Kidney capillary endothelial cell (primary cell): ENCODE results near the gene ACADSB.
A peak's percentile ranks its signal among the peaks of the same experiment; 100 is the strongest.

ENCODE experiments used
- DNase-seq: peaks from one replicate; pipeline ENCODE4 v3.0.0-alpha.2; 2018; ENCODE audit warnings: low spot score

ACADSB gene

DNA sequence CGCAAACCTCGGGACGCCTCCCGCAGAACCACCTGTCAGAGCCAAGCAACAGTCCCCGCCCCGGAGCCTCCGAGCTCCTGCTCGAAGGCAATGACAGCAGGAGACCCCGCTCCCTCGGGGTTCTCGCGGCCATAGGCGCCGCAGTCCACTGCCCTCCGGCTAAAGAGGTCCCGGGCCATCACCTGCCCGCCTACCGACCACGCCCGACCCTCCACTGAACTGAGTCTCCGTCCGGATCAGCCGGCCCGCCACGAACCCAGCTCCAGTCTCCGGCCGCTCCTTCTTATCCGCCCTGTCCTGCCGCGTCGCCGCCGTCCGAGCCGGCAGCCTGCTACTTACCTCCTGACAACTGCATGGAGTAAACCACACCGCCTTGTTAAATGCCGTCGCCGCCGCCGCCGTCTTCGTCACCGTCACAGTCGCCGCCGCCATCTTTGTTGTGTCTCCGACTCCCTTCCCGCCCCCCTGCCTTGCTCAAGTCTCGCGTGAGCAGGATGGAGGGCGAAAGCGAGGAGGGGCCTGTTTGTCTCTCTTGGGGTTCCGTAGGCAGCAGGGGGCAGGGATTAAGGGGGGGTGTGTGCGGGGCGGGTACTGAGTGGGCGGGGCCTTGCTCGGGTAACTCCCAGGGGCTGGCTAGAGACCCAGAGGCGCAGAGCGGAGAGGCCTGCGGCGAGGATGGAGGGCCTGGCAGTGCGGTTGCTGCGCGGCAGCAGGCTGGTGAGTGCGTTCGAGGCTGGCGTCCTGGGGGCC is at the start of gene ACADSB, which contains the start of gene IKZF5:
TSS of gene ACADSB (plus strand) at position 652 of the 750 bp plus-strand sequence. CDS start at position 676, 24 bp downstream.
TSS of gene IKZF5 (minus strand) at position 441 of the 750 bp plus-strand sequence. CDS start 10,170 bp downstream, outside the sequence.
- DNase-seq, result peak; percentile 91

- no peak for DNase-seq
Measured at GRCh38 chr10:122962405-122962804, 46.4 kb upstream of the ACADSB start.

DNA sequence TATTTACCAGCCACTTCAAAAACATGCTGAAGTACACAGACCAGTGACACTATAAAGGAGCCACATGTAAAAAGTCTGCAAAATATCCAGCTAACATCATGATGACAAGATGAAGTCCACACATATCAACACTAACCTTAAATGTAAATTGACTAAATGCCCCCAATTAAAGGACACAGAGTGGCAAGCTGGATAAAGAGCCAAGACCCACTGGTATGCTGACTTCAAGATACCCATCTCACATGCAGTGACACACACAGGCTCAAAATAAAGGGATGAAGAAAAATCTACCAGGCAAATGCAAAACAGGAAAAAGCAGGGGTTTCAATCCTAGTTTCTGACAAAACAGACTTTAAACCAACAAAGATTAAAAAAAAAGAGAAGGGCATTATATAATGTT is 41.9 kb upstream of the ACADSB start:
- DNase-seq, result no peak

GRCh38 chr10:122968698-122969097 is 40.1 kb upstream of the ACADSB start:
- no peak for DNase-seq

GRCh38 chr10:122974023-122974422 is 34.8 kb upstream of the ACADSB start:
- DNase-seq, result no peak

DNA sequence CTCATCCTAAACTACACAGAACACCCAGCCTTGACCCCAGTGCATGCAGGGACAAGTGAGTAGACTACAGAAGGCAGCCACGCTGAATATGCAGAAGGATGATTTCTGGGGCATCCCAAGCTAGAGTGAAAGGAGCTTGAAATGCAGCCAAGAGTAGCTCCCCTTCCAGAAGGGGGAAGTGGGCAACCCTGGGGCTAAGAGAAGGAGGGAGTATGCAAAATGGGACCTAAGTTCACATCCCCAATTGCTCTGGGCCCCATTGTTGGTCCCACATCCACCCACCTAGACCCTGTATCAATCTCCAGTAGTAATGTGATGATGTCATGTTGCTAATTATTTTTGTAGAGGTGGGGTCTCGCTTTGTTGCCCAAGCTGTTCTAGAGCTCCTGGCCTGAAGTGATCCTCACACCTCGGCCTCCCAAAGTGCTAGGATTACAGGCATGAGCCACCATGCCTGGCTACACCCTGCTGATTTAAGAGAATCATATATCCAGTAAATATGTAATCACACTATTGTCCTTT is 34.2 kb upstream of the ACADSB start:
- no peak for DNase-seq

DNA sequence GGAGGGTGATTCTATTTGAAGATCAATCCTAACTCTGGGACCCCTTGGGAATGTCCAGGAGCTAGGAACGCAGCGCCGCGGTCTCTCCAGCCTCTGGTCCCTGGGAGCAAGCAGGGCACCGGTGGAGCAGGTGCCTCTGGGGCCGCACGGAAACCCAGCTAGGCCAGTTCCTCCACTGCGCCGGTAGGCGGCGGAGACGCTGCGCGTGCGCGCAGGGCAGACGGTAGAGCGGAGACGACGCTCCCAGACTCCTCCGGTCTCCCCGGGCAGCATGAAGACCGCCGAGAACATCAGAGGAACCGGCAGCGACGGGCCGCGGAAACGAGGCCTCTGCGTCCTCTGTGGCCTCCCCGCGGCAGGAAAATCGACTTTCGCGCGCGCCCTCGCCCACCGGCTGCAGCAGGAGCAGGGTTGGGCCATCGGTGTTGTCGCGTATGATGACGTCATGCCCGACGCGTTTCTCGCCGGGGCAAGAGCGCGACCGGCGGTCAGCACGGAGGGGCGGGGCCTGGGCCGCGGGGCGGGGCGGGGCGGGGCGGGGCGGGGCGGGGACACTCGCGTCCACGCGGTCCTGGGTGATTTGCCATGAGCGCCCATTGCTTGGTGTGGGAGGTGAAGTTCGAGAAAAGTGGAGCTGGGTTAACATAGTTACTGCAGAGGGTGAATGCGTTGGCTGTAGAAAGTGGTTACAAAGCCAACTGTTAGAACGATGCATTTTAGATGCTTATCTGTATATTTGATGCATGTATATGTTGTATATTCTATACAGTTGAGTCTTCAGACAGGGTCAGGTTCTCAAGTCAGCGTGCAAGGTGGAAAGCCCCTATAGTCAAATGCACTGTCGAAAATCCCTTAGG is 28.4 kb upstream of the ACADSB start, which contains the start of gene PSTK:
TSS of gene PSTK (plus strand) at position 193 of the 857 bp plus-strand sequence. CDS start at position 272, 79 bp downstream.
- DNase-seq, result peak; percentile 85

GRCh38 chr10:122981066-122981464 is 27.7 kb upstream of the ACADSB start:
- DNase-seq, result peak; percentile 51

DNA sequence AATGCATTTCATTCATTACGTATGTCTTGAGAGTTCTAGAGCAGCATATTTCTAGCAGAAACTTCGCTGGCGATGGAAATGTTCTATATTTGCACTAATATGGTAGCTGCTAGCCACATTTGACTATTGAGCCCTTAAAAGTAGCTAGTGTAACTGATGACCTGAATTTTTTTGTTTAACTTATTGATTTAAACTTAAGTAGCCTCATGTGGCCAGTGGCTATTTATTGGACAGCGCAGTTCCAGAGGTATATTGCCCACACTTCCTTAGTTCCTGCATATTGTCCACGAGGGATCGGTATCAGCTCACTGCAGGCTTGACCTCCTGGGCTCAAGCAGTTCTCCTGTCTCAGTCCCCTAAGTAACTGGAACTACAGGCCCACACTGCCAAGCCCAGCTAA is 24.9 kb upstream of the ACADSB start:
- no peak for DNase-seq

DNA sequence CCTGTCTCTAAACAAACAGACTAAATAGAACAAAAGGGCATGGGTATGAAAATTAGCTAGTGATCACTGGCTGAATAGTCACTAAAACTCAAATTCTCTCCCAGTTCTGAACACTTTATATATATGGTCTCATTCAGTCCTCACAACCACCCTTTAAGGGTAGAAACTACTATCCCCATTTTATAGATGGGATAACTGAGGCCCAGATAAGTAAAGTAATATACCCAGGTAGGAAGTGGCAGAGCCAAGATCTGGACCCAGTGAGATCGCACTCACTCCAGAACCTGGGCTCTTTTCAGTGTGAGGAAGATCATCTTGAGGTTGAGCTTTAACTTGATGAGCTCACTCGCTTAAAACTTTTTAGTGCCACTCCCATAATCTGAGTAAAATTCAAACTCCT is 24.1 kb upstream of the ACADSB start:
- DNase-seq, result no peak

GRCh38 chr10:122986335-122986734 is 22.5 kb upstream of the ACADSB start:
- DNase-seq, result no peak

GRCh38 chr10:122988501-122988900 is 20.3 kb upstream of the ACADSB start:
- no peak for DNase-seq

DNA sequence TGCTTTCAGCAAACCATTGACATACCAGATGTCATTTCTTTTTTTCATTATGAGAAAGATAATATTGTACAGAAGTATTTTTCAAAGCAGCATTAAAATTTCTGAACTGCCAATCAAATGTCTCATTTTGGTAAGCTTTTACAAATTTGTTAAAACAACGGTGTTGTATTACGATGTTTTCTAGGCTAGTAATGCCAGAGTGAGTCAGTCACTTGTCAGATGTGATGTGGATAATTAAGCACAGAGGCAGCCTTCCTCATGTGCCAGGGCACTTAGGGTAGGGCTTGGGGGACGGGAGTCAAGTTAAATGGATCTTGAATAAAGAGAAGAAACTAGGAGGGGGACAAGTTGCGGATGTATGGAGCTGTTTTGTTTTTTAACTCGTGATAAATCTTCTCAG is 18.5 kb upstream of the ACADSB start:
- no peak for DNase-seq

- no peak for DNase-seq
Measured at GRCh38 chr10:122992031-122992585, 16.7 kb upstream of the ACADSB start.

GRCh38 chr10:122993797-122994336 is 14.9 kb upstream of the ACADSB start:
- DNase-seq, result no peak

DNA sequence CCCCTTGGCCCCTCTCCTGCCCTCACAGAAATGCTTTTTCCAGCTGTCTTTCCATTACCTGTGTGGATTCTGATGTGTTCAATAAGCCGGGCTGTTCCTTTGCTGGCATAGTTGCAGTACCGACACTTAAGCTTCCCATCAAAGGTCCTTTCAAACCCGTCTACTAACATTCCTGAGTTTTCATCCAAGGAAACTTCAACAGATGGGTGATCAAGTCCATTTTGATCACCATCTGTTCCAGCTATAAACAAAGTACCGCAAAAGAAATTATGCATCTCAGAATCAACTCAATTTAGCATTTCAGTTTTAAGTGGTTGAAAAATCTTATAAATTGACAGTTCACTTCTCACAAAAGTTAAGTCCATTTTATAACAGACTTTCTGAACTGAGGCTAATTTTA is 12.9 kb upstream of the ACADSB start:
- no peak for DNase-seq

GRCh38 chr10:122997864-122998263 is 10.9 kb upstream of the ACADSB start:
- no peak for DNase-seq

DNA sequence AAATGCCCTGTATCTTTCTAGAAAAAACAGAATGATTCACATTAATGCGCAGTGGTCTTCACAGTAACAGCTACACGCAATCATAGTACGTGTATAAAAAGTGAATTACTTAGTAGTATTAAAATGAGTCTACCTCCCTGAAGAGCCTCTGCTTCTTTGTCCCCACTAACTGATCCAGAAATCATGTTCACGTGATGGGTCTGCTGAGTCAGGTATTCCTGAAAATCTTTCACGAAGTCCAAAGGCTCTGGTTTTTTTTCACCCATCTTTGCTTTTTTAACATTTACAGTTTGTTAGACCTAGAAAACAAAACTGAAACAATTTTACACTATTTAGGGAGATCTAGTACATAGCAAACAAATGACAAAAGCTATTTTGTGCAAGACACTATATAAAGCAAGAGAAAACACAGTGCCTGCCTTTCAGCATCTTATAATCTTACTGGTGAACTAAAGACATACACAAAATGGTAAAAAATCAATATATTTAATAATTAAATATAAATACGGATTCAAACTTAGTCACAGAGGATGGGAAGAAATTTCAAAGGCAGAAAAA is 10.4 kb upstream of the ACADSB start:
- no peak for DNase-seq

DNA sequence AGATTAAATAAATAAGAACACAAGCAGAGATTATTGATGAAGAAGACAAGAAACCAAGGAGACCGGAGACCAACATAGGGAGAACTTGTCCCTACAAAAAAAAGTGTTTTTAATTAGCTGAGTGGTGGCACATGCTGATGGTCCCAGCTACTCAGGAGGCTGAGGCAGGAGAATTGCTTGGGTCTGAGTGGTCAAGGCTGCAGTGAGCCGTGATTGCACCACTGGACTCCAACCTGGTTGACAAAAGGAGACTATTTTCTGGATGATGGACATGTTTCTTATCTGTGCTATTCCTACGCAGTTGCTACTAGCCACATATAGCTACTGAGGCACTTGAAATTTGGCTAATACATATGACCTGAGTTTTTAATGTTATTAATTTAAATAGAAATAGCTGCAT is 9.9 kb upstream of the ACADSB start:
- no peak for DNase-seq

DNA sequence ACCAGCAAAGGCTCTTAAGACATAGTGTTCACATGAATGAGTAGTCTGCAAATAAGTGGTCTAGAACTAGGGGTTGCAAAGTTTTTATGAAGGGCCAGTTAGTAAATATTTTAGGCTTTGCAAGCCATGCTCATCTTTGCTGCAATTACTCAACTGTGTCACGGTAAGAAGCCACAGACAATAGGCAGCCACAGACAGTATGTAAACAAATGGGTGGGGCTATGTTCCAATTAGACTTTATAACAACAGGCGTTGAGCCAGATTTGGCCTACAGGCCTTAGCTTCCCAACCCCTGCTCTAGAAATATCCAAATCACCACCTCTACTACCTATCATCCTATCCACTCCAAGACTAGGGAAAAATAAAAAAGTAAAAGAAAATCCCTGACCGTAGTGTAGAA is 9.5 kb upstream of the ACADSB start:
- DNase-seq, result no peak

DNA sequence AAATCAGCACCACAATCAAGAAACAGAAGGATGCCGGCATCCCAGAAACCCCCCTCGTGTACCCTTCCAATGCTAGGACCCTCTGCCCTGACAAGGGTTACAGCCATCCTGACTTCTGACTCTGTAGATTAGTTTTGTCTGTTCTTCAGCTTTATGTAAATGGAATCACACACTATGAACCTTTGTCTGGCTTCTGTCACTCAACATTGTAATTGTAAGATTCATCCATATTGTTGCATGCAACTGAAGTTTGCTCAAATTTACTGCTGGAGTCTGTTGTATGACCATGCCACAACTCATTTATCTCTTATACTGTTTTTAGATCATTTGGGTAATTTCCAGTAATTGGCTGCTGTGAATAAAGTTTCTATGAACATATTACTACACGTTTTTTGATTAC is 8.7 kb upstream of the ACADSB start:
- no peak for DNase-seq

DNA sequence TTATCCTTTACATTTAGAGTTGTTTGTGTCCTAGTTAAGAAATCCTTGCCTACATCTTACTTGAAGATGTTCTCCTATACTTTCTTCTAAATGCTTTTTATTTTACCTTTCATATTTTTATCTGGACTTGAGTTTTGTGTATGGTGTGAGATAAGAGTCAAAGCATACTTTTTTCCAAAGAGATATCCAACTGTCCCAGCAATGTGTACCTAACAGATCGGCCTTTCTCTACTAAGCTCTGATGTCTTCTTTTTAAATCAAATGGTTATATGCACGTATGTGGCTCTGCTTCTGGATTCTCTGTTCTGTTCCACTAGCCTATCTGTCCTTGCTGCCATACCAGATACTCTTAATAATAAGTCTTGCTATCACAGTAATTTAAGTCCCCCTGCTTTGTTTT is 7.4 kb upstream of the ACADSB start:
- DNase-seq, result no peak
